Right cardiac atrium (tissue), 5 donors: ENCODE results near the gene CTSD. TPM values are rescaled to one million over a fixed set of nuclear protein-coding genes. Genes with fewer than 3 reads are reported as not detected.

Source experiments
- ATAC-seq, 2 donors: fragments of 200-7000 bp; cut with Tn5 transposase; one replicate each; pipeline versions ENCODE4 v1.8.0 to v1.9.1; 2020; ENCODE audit warnings: moderate library complexity in 2 of 2, mild to moderate bottlenecking in 1 of 2
- DNase-seq, 3 donors: peaks; one replicate each; pipeline ENCODE4 v3.0.0-alpha.2; 2020
- H3K27ac ChIP-seq: one replicate; pipeline ENCODE4 v1.5.1; 2013; ENCODE audit warnings: mild to moderate bottlenecking, low read length, control low read depth, moderate library complexity
- H3K27me3 ChIP-seq: one replicate; pipeline ENCODE4 v1.6.1; 2013; ENCODE audit not compliant: control insufficient read depth, insufficient read depth
- H3K4me1 ChIP-seq: one replicate; pipeline ENCODE4 v1.6.1; 2013; ENCODE audit warnings: low read length; ENCODE audit not compliant: control insufficient read depth, insufficient read depth
- H3K4me3 ChIP-seq: one replicate; pipeline ENCODE4 v1.5.1; 2013; ENCODE audit warnings: low read length, control low read depth
- H3K9me3 ChIP-seq: one replicate; pipeline ENCODE4 v1.6.1; 2013; ENCODE audit warnings: low read length; ENCODE audit not compliant: control insufficient read depth
- WGBS: extraction: QIAGEN DNeasy Blood & Tissue Kit; methylation state at CpG from one replicate; pipeline ENCODE4 v1.1.7; 2013; 5-methylcytosine and 5-hydroxymethylcytosine counted together
- intact Hi-C, 4 donors: fragments of 100-400 bp; cut with DNase I; formaldehyde crosslinking; loops; one replicate each; pipeline versions ENCODE4 v1.11.0 to v1.14.0; 2022 to 2023
- polyA plus RNA-seq: library from polyadenylated mRNA; stranded (reverse); fragments of 200-250 nt; gene quantifications from one replicate; pipeline ENCODE4 v1.2.3, GENCODE V29; 2013
- total RNA-seq, 4 donors: library from RNA; stranded (reverse); fragmentation: NEBNext Ultra II Directional; extraction: Animal tissue kit (Norgen Biotek cat#: 25700); gene quantifications; one replicate each; pipeline ENCODE4 v1.2.1, GENCODE V29; 2021
- donor health status: healthy with polysubstance abuse.
- donor health status: DM: no; HTN: yes; CAD: no.
- donor health status: DM: no; HTN: no; CAD: no.
- donor health status: DM: no; HTN: yes; CAD: no; lungs with severe emphysema.
- donor health status: DM: yes; HTN: yes; CAD: no.

Gene CTSD
- total and polyA plus RNA-seq, 5 donors, result 674 to 748 (median 703) TPM

GRCh38 chr11:1752907-1753228, 10.9 kb downstream of the CTSD start:
- H3K9me3 ChIP-seq, result no peaks in the 10 kb centered on the region
- no peak overlapping the region for H3K27ac ChIP-seq
- no peaks in the 10 kb centered on the region for H3K27me3 ChIP-seq
- peaks cover 9% of the 10 kb centered on the region for H3K4me1 ChIP-seq
- H3K4me3 ChIP-seq, result no peak overlapping the region
- ATAC-seq (no peak), DNase-seq (peak in 1 of 3 donors; percentile 58)
- intact Hi-C loops, result no loop called here
- 91% methylated on average over 10 of the region's 10 CpGs for WGBS

GRCh38 chr11:1751999-1752906, 11.5 kb downstream of the CTSD start:
- intact Hi-C loops, result no loop called here
- Histone ChIP-seq H3K9me3 (no peaks in the 10 kb centered on the region), H3K4me1 (peaks cover 9% of the 10 kb centered on the region), H3K27ac (no peak overlapping the region), H3K4me3 (no peak overlapping the region), H3K27me3 (no peaks in the 10 kb centered on the region)
- no peak for ATAC-seq
- peak in 2 of 3 donors; percentile 47 to 61 for DNase-seq
- 83% methylated on average over 24 of the region's 24 CpGs for WGBS

GRCh38 chr11:1751531-1751921, 12.2 kb downstream of the CTSD start:
- Histone ChIP-seq H3K9me3 (no peaks in the 10 kb centered on the region), H3K27me3 (no peaks in the 10 kb centered on the region), H3K4me1 (peaks cover 9% of the 10 kb centered on the region), H3K27ac (no peak overlapping the region), H3K4me3 (no peak overlapping the region)
- intact Hi-C loops, result no loop called here
- ATAC-seq, result peak in 1 of 2 donors; percentile 14
- DNase-seq, result peak in 2 of 3 donors; percentile 60 to 68
- 51% methylated on average over 5 of the region's 5 CpGs for WGBS

GRCh38 chr11:1750840-1751530, 12.7 kb downstream of the CTSD start:
- no peaks in the 10 kb centered on the region for H3K27me3 ChIP-seq
- peaks cover 9% of the 10 kb centered on the region for H3K4me1 ChIP-seq
- no peak overlapping the region for H3K27ac ChIP-seq
- no peak overlapping the region for H3K4me3 ChIP-seq
- DNase-seq, result peak in 2 of 3 donors; percentile 44 to 63
- no peaks in the 10 kb centered on the region for H3K9me3 ChIP-seq
- peak; percentile 0 to 1 for ATAC-seq
- WGBS, result 48% methylated on average over 14 of the region's 14 CpGs
- intact Hi-C loops, result no loop called here

- ATAC-seq, result peak; percentile 5 to 12
- Histone ChIP-seq H3K27me3 (no peaks in the 10 kb centered on the region), H3K27ac (no peak within 1 kb of the TSS), H3K9me3 (no peaks in the 10 kb centered on the region), H3K4me3 (no peak within 1 kb of the TSS), H3K4me1 (peaks cover 9% of the 10 kb centered on the region)
- 27% methylated on average over 6 of the region's 6 CpGs for WGBS
- intact Hi-C loops, result no loop called here
- peak in 1 of 3 donors; percentile 78 for DNase-seq
These were observed 13.3 kb downstream of the CTSD start, which contains the start of gene IFITM10 for GRCh38 chr11:1750481-1750839. Gene IFITM10 (minus strand): TSS chr11:1750595. CDS start chr11:1750442, 153 bp downstream.

- peak in 1 of 3 donors; percentile 46 for DNase-seq
- WGBS, result 24% methylated on average over 25 of the region's 25 CpGs
- Histone ChIP-seq H3K27me3 (no peaks in the 10 kb centered on the region), H3K9me3 (no peaks in the 10 kb centered on the region), H3K4me3 (no peak overlapping the region), H3K27ac (no peak overlapping the region), H3K4me1 (peaks cover 9% of the 10 kb centered on the region)
- no peak for ATAC-seq
- intact Hi-C loops, result no loop called here
These were observed 14.1 kb downstream of the CTSD start for GRCh38 chr11:1749395-1750351.

- DNase-seq (peak in 2 of 3 donors; percentile 55 to 68), ATAC-seq (peak in 1 of 2 donors; percentile 15)
- Histone ChIP-seq H3K9me3 (no peaks in the 10 kb centered on the region), H3K4me1 (peaks cover 9% of the 10 kb centered on the region), H3K4me3 (peak overlapping the region; percentile 12), H3K27ac (no peak overlapping the region), H3K27me3 (no peaks in the 10 kb centered on the region)
- intact Hi-C loops, result no loop called here
- WGBS, result 2% methylated on average over 84 of the region's 84 CpGs
These were observed 14.9 kb downstream of the CTSD start for GRCh38 chr11:1748636-1749394.

GRCh38 chr11:1747753-1748635, 15.7 kb downstream of the CTSD start:
- H3K27ac ChIP-seq, result no peak overlapping the region
- intact Hi-C loops, result no loop called here
- no peak for ATAC-seq

GRCh38 chr11:1746956-1747752, 16.6 kb downstream of the CTSD start:
- Histone ChIP-seq H3K4me1 (peaks cover 9% of the 10 kb centered on the region), H3K4me3 (no peak overlapping the region), H3K9me3 (no peaks in the 10 kb centered on the region), H3K27me3 (no peaks in the 10 kb centered on the region), H3K27ac (no peak overlapping the region)
- DNase-seq, result no peak
- WGBS, result 87% methylated on average over 21 of the region's 21 CpGs
- ATAC-seq, result no peak
- intact Hi-C loops, result no loop called here

More at GRCh38 chr11:1747753-1748635, 15.7 kb downstream of the CTSD start:
- H3K27me3 ChIP-seq, result no peaks in the 10 kb centered on the region
- 33% methylated on average over 72 of the region's 72 CpGs for WGBS
- H3K9me3 ChIP-seq, result no peaks in the 10 kb centered on the region
- DNase-seq, result peak in 2 of 3 donors; percentile 61 to 66
- peak overlapping the region; percentile 12 for H3K4me3 ChIP-seq
- peaks cover 9% of the 10 kb centered on the region for H3K4me1 ChIP-seq
